SJCRH30 (cell line): ENCODE results near the gene CFAP46. TPM values are rescaled to one million over a fixed set of nuclear protein-coding genes. Genes with fewer than 3 reads are reported as not detected.
"Not testable (repeated sequence)": the region's sequence is repeated elsewhere in the genome, so short reads cannot be mapped to it uniquely, and the experiment has no call there.

Experiments used
- DNase-seq, 2 experiments: peaks; one replicate each; pipeline ENCODE4 v3.0.0-alpha.2; 2015 to 2020
- H3K27ac ChIP-seq: fragments of 250-450 bp; sonication (Bioruptor Pico); 2 replicates; pipeline ENCODE4 v1.5.1; 2020; ENCODE audit warnings: mild to moderate bottlenecking, moderate library complexity
- H3K27me3 ChIP-seq: fragments of 250-450 bp; sonication (Bioruptor Pico); 2 replicates; pipeline ENCODE4 v1.5.1; 2020; ENCODE audit warnings: mild to moderate bottlenecking, moderate library complexity
- H3K36me3 ChIP-seq: fragments of 250-450 bp; sonication (Bioruptor Pico); 2 replicates; pipeline ENCODE4 v1.5.1; 2020; ENCODE audit warnings: mild to moderate bottlenecking, moderate library complexity
- H3K4me1 ChIP-seq: fragments of 250-450 bp; sonication (Bioruptor Pico); 2 replicates; pipeline ENCODE4 v1.5.1; 2020; ENCODE audit warnings: mild to moderate bottlenecking, moderate library complexity
- H3K4me3 ChIP-seq: fragments of 250-450 bp; sonication (Bioruptor Pico); 2 replicates; pipeline ENCODE4 v1.5.1; 2020; ENCODE audit warnings: mild to moderate bottlenecking, moderate library complexity
- H3K9me3 ChIP-seq: fragments of 250-450 bp; sonication (Bioruptor Pico); replicated peaks from 2 replicates; pipeline ENCODE4 v1.5.1; 2020; ENCODE audit warnings: mild to moderate bottlenecking, moderate library complexity
- total RNA-seq: library from RNA; depleted of rRNA; stranded (reverse); fragments of >200 nt; shearing (Covaris generic); gene quantifications from 2 replicates; pipeline ENCODE4 v1.2.3, GENCODE V29; 2014

CFAP46 gene
- total RNA-seq, 1 experiment from 2014 or later = 1.7 TPM

GRCh38 chr10:132933308-132934042 is 8.9 kb downstream of the CFAP46 start:
- no peak overlapping the region for H3K4me3 ChIP-seq
- no peak for DNase-seq
- no peaks in the 10 kb centered on the region for H3K4me1 ChIP-seq
- no peaks in the 10 kb centered on the region for H3K36me3 ChIP-seq
- H3K9me3 ChIP-seq = no peaks in the 10 kb centered on the region
- no peak overlapping the region for H3K27ac ChIP-seq
- no peaks in the 10 kb centered on the region for H3K27me3 ChIP-seq

GRCh38 chr10:132932461-132933307 is 9.7 kb downstream of the CFAP46 start:
- no peaks in the 10 kb centered on the region for H3K4me1 ChIP-seq
- DNase-seq = no peak
- no peaks in the 10 kb centered on the region for H3K36me3 ChIP-seq
- H3K4me3 ChIP-seq = no peak overlapping the region
- no peak overlapping the region for H3K27ac ChIP-seq
- no peaks in the 10 kb centered on the region for H3K27me3 ChIP-seq
- H3K9me3 ChIP-seq = no peaks in the 10 kb centered on the region

GRCh38 chr10:132931258-132932250 is 10.8 kb downstream of the CFAP46 start:
- H3K4me1 ChIP-seq, DNase-seq, H3K36me3 ChIP-seq, H3K9me3 ChIP-seq, H3K27me3 ChIP-seq, H3K4me3 ChIP-seq, H3K27ac ChIP-seq: not testable (repeated sequence)

GRCh38 chr10:132930701-132931100 is 11.7 kb downstream of the CFAP46 start:
- H3K27ac ChIP-seq, H3K27me3 ChIP-seq, DNase-seq, H3K36me3 ChIP-seq, H3K4me1 ChIP-seq, H3K4me3 ChIP-seq, H3K9me3 ChIP-seq: not testable (repeated sequence)

- Histone ChIP-seq H3K4me3 (no peak overlapping the region), H3K36me3 (no peaks in the 10 kb centered on the region), H3K27ac (no peak overlapping the region), H3K4me1 (no peaks in the 10 kb centered on the region), H3K9me3 (no peaks in the 10 kb centered on the region), H3K27me3 (no peaks in the 10 kb centered on the region)
- no peak for DNase-seq
Measured at GRCh38 chr10:132929953-132930548, 12.3 kb downstream of the CFAP46 start.

GRCh38 chr10:132929480-132929879 is 12.9 kb downstream of the CFAP46 start:
- H3K4me1 ChIP-seq = no peaks in the 10 kb centered on the region
- H3K27me3 ChIP-seq = no peaks in the 10 kb centered on the region
- DNase-seq = no peak
- no peak overlapping the region for H3K27ac ChIP-seq
- no peaks in the 10 kb centered on the region for H3K9me3 ChIP-seq
- no peak overlapping the region for H3K4me3 ChIP-seq
- H3K36me3 ChIP-seq = no peaks in the 10 kb centered on the region

GRCh38 chr10:132928261-132928660 is 14.1 kb downstream of the CFAP46 start:
- no peaks in the 10 kb centered on the region for H3K9me3 ChIP-seq
- H3K36me3 ChIP-seq = no peaks in the 10 kb centered on the region
- H3K27me3 ChIP-seq = no peaks in the 10 kb centered on the region
- H3K27ac ChIP-seq = no peak overlapping the region
- H3K4me3 ChIP-seq = no peak overlapping the region
- no peaks in the 10 kb centered on the region for H3K4me1 ChIP-seq
- no peak for DNase-seq

GRCh38 chr10:132927824-132928223 is 14.5 kb downstream of the CFAP46 start:
- H3K36me3 ChIP-seq = no peaks in the 10 kb centered on the region
- DNase-seq = no peak
- H3K27me3 ChIP-seq = no peaks in the 10 kb centered on the region
- no peaks in the 10 kb centered on the region for H3K9me3 ChIP-seq
- H3K4me3 ChIP-seq = no peak overlapping the region
- no peaks in the 10 kb centered on the region for H3K4me1 ChIP-seq
- no peak overlapping the region for H3K27ac ChIP-seq

GRCh38 chr10:132926777-132927650 is 15.4 kb downstream of the CFAP46 start:
- Histone ChIP-seq H3K27me3 (no peaks in the 10 kb centered on the region), H3K27ac (no peak overlapping the region), H3K4me1 (no peaks in the 10 kb centered on the region), H3K36me3 (no peaks in the 10 kb centered on the region), H3K4me3 (no peak overlapping the region), H3K9me3 (no peaks in the 10 kb centered on the region)
- DNase-seq = no peak

- Histone ChIP-seq H3K4me3 (no peak overlapping the region), H3K36me3 (no peaks in the 10 kb centered on the region), H3K9me3 (no peaks in the 10 kb centered on the region), H3K27me3 (no peaks in the 10 kb centered on the region), H3K4me1 (no peaks in the 10 kb centered on the region), H3K27ac (no peak overlapping the region)
- DNase-seq = no peak
Measured at GRCh38 chr10:132926070-132926469, 16.3 kb downstream of the CFAP46 start.

- Histone ChIP-seq H3K27ac (no peak overlapping the region), H3K4me3 (no peak overlapping the region), H3K9me3 (no peaks in the 10 kb centered on the region), H3K36me3 (no peaks in the 10 kb centered on the region), H3K27me3 (no peaks in the 10 kb centered on the region), H3K4me1 (no peaks in the 10 kb centered on the region)
- DNase-seq = no peak
Measured at GRCh38 chr10:132925614-132926013, 16.8 kb downstream of the CFAP46 start.

- Histone ChIP-seq H3K36me3 (no peaks in the 10 kb centered on the region), H3K27me3 (no peaks in the 10 kb centered on the region), H3K4me1 (no peaks in the 10 kb centered on the region), H3K27ac (no peak overlapping the region), H3K4me3 (no peak overlapping the region), H3K9me3 (no peaks in the 10 kb centered on the region)
- DNase-seq = no peak
Measured at GRCh38 chr10:132925071-132925561, 17.3 kb downstream of the CFAP46 start.

GRCh38 chr10:132924046-132924952 is 18.1 kb downstream of the CFAP46 start:
- H3K4me3 ChIP-seq = no peak overlapping the region
- no peaks in the 10 kb centered on the region for H3K36me3 ChIP-seq
- no peaks in the 10 kb centered on the region for H3K9me3 ChIP-seq
- no peak for DNase-seq
- H3K4me1 ChIP-seq = no peaks in the 10 kb centered on the region
- no peaks in the 10 kb centered on the region for H3K27me3 ChIP-seq
- H3K27ac ChIP-seq = no peak overlapping the region
